Gastrocnemius medialis (tissue), 4 donors: ENCODE measurements around the gene SMCHD1. TPM values are rescaled to one million over a fixed set of nuclear protein-coding genes. Genes with fewer than 3 reads are reported as not detected.
A peak's percentile ranks its signal among the peaks of the same experiment; 100 is the strongest.

ENCODE experiments used
- ATAC-seq, 2 donors: fragments of 150-250 bp; one replicate each; pipeline ENCODE4 v1.9.1; 2016
- DNase-seq, 2 donors: peaks; one replicate each; pipeline ENCODE4 v3.0.0-alpha.2; 2019
- H3K27ac ChIP-seq, 4 donors: fragments of 200-600 bp; sonication (generic); 1 replicate in 1 of 4; 2 replicates in 3 of 4; pipeline ENCODE4 v1.5.1; 2016 to 2018; ENCODE audit warnings: mild to moderate bottlenecking in 2 of 4, moderate library complexity in 1 of 4
- H3K27me3 ChIP-seq, 3 donors: fragments of 200-600 bp; sonication (generic) in 2 of 3; 1 replicate in 1 of 3; 2 replicates in 2 of 3; pipeline versions ENCODE4 v1.5.1 to v1.6.0; 2016 to 2019; ENCODE audit warnings: mild to moderate bottlenecking in 1 of 3, moderate library complexity in 1 of 3
- H3K36me3 ChIP-seq, 2 donors: fragments of 200-600 bp; sonication (generic) in 1 of 2; one replicate each; pipeline ENCODE4 v1.5.1; 2017 to 2018
- H3K4me1 ChIP-seq, 2 donors: fragments of 200-600 bp; sonication (generic) in 1 of 2; one replicate each; pipeline ENCODE4 v1.5.1; 2016 to 2017; ENCODE audit warnings: mild to moderate bottlenecking in 2 of 2
- H3K4me3 ChIP-seq, 4 donors: fragments of 200-600 bp; sonication (generic) in 3 of 4; 1 replicate in 1 of 4; 2 replicates in 3 of 4; pipeline ENCODE4 v1.5.1; 2016 to 2019; ENCODE audit warnings: mild to moderate bottlenecking in 2 of 4
- H3K9me3 ChIP-seq, 3 donors: fragments of 200-600 bp; sonication (generic) in 2 of 3; 1 replicate in 1 of 3; 2 replicates in 2 of 3; pipeline ENCODE4 v1.5.1; 2016 to 2019
- CTCF ChIP-seq, 5 experiments: fragments of 450-650 bp in 3 of 5; fragments of 200-600 bp in 2 of 5; sonication (generic) in 2 of 5; IDR thresholded peaks in 4 of 5; conservative IDR thresholded peaks in 1 of 5; 1 replicate in 4 of 5; 2 replicates in 1 of 5; pipeline ENCODE4 v1.5.1; 2016 to 2019; ENCODE audit warnings: antibody characterized with exemption in 5 of 5, mild to moderate bottlenecking in 3 of 5, moderate library complexity in 3 of 5
- POLR2A ChIP-seq, 2 donors: fragments of 450-650 bp; IDR thresholded peaks; one replicate each; pipeline ENCODE4 v1.6.1; 2017; ENCODE audit warnings: antibody characterized with exemption in 2 of 2, mild to moderate bottlenecking in 2 of 2, moderate library complexity in 2 of 2
- in situ Hi-C, 4 donors: fragments of 200-750 bp; cut with MboI; loops; one replicate each; pipeline versions ENCODE4 v1.15.0 to v1.8.0; 2017; ENCODE audit warnings: low sequenced_read_pairs in 4 of 4
- intact Hi-C: fragments of 100-400 bp; cut with DNase I; formaldehyde crosslinking; loops from one replicate; pipeline ENCODE4 v1.15.1; 2023; ENCODE audit warnings: low total_unique reads
- total RNA-seq, 4 donors: library from RNA; depleted of rRNA; stranded (reverse); fragments of >200 nt; gene quantifications; one replicate each; pipeline versions ENCODE4 v1.1.0 to v1.2.3, GENCODE V29; 2016

Gene SMCHD1
- total RNA-seq, 4 donors from 2014 or later, result 16.2 to 43.6 (median 22.7) TPM

DNA sequence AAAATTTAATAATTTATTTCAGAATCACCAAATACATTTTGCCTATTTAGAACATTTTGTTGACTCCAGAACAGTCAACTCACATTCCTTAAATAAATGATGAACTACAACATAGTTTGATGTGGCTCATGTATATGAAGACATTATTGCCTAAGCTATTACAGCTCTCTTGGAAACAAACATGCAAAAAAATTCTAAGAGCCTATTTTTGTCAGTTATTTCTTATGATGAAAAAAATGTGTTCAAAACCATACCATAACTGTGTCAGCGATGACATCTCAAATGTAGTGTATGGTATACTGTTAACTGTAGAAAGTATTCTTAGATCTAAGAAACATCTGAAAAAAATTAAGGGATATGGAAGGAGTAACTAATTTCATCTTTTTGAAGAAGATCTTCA lies 185.0 kb downstream of the SMCHD1 start:
- ATAC-seq, result no peak
- TF ChIP-seq CTCF (IDR thresholded peaks at IDR 0.05 in 4 of 5, conservative IDR thresholded peaks at IDR 0.05 in 1 of 5) (no peak), POLR2A (IDR thresholded peaks at IDR 0.05) (no peak)
- H3K27me3 ChIP-seq, result peaks cover 10 to 17% (median 10%) of the 10 kb centered on the region in 3 donors
- in situ Hi-C loops (no loop called here), intact Hi-C loops (no loop called here)
- no peak for DNase-seq
- H3K27ac ChIP-seq, result no peak overlapping the region
- no peaks in the 10 kb centered on the region for H3K36me3 ChIP-seq
- no peak overlapping the region for H3K4me3 ChIP-seq
- H3K4me1 ChIP-seq, result no peaks in the 10 kb centered on the region
- no peaks in the 10 kb centered on the region for H3K9me3 ChIP-seq

DNA sequence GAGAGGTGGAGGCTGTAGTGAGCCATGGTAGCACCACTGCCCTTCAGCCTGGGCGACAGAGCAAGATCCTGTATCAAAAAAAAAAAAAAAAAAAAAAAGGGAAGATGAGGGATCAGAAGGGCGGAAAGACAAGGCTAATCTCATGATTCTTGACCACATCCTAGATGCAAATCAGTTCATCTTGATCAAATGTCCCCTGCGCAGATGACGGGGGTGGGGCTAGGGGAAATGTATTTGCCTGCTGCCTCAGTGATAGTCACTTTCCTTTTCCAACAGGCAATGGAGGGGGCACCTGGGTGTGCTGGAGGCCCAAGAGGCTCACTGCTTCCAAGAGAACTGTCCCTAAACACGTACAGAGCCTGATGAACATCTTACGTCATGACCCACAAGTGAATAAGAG lies 187.6 kb downstream of the SMCHD1 start:
- peak; percentile 23 to 24 for DNase-seq
- peaks cover 0 to 4% of the 10 kb centered on the region in 2 donors for H3K4me1 ChIP-seq
- H3K36me3 ChIP-seq, result no peaks in the 10 kb centered on the region
- H3K27ac ChIP-seq, result no peak overlapping the region
- in situ Hi-C loops, result no loop called here
- TF ChIP-seq CTCF (IDR thresholded peaks at IDR 0.05 in 4 of 5, conservative IDR thresholded peaks at IDR 0.05 in 1 of 5) (no peak), POLR2A (IDR thresholded peaks at IDR 0.05) (no peak)
- intact Hi-C loops, result no loop called here
- H3K9me3 ChIP-seq, result no peaks in the 10 kb centered on the region
- no peak for ATAC-seq
- H3K4me3 ChIP-seq, result no peak overlapping the region
- peaks cover 21 to 38% (median 33%) of the 10 kb centered on the region in 3 donors for H3K27me3 ChIP-seq

DNA sequence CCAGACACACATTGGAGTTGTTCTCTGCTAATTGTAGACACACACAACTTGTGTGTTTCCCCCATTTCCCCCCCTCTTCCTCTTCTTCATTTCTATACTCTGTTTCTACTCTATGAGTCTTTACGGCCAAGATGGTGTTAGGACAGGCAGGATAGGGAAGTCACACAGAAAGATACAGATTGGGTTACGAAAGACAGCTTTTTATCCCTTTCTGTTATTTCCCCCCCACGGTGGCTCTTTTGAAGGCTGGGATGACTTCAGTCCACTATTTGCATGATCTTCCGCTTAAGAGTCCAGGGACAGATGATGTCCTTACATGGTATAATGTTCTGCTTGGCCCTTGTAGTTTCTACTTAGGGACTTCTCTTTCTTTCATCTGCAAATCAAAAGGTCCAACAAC lies 189.6 kb downstream of the SMCHD1 start:
- Histone ChIP-seq H3K36me3 (no peaks in the 10 kb centered on the region), H3K27ac (no peak overlapping the region), H3K4me1 (peaks cover 0 to 4% of the 10 kb centered on the region in 2 donors), H3K4me3 (no peak overlapping the region), H3K27me3 (peaks cover 32 to 51% (median 45%) of the 10 kb centered on the region in 3 donors), H3K9me3 (no peaks in the 10 kb centered on the region)
- DNase-seq (no peak), ATAC-seq (no peak)
- TF ChIP-seq POLR2A (IDR thresholded peaks at IDR 0.05) (no peak), CTCF (IDR thresholded peaks at IDR 0.05 in 4 of 5, conservative IDR thresholded peaks at IDR 0.05 in 1 of 5) (no peak)
- in situ Hi-C loops, result no loop called here
- intact Hi-C loops, result no loop called here

- H3K27ac ChIP-seq, result peak within 1 kb of the TSS in 3 of 4 donors; percentile 34 to 44 (median 35)
- in situ Hi-C loops, result no loop called here
- TF ChIP-seq POLR2A (IDR thresholded peaks at IDR 0.05) (peak in 1 of 2 donors; percentile 60), CTCF (IDR thresholded peaks at IDR 0.05 in 4 of 5, conservative IDR thresholded peaks at IDR 0.05 in 1 of 5) (no peak)
- no peaks in the 10 kb centered on the region for H3K9me3 ChIP-seq
- ATAC-seq, result peak; percentile 21
- peak; percentile 21 to 57 for DNase-seq
- H3K4me1 ChIP-seq, result peaks cover 0 to 4% of the 10 kb centered on the region in 2 donors
- no peaks in the 10 kb centered on the region for H3K36me3 ChIP-seq
- peak within 1 kb of the TSS; percentile 42 to 54 (median 52) for H3K4me3 ChIP-seq
- intact Hi-C loops, result no loop called here
- peaks cover 29 to 56% (median 45%) of the 10 kb centered on the region in 3 donors for H3K27me3 ChIP-seq
Measured at GRCh38 chr18:2846636-2847316, 191.2 kb downstream of the SMCHD1 start, which contains the start of gene EMILIN2. EMILIN2 (plus strand) TSS chr18:2847006; CDS start chr18:2847189, 183 bp downstream.
